ENCODE measurements around the gene SYCP1.
"Not testable (repeated sequence)": the region's sequence is repeated elsewhere in the genome, so short reads cannot be mapped to it uniquely, and the experiment has no call there.

Gene SYCP1

GRCh38 chr1:114979278-114979891, 124.7 kb downstream of the SYCP1 start:
- DNase-seq (ENCODE audit: low read depth): no peak

DNA sequence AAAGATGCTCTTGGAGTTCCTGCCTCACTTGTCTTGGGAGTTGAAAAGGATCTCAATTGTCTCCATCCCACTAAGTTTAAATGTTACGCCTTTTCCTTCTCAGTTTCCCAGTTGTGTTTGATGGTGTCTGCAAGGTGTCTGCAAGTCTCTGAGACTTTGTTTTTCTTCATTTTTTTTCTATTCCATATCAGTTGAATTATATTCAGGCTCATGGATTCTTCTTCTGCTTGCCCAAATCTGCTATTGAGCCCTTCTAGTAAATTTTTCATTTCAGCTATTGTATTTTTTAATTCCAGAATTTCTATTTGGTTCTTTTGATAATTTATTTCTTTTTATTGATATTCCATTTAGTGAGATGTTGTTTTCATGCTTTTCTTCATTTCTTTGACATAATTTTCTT, 127.6 kb downstream of the SYCP1 start:
- no peak for DNase-seq (ENCODE audit: low read depth)

DNA sequence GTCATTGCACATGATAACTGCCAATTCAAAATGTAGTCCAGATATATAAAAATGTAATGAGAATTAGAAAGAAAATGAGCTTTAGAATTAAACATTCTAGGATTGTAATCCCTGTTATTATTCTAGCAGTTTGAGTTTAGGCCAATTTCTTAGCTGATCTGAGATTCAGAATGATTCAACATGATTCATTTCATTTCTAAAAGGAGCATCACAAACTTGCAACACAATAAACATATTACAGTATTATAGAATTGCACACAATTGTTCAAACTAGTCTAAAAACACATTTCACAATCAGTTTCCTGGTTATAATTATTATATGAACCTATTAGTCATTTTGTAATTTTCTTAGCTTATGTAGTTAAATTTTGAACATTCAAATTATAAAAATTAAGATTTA, 131.6 kb downstream of the SYCP1 start:
- DNase-seq (ENCODE audit: low read depth): peak; percentile 11

- no peak for DNase-seq (ENCODE audit: low read depth)
Measured at GRCh38 chr1:114988095-114988494, 133.4 kb downstream of the SYCP1 start.

DNA sequence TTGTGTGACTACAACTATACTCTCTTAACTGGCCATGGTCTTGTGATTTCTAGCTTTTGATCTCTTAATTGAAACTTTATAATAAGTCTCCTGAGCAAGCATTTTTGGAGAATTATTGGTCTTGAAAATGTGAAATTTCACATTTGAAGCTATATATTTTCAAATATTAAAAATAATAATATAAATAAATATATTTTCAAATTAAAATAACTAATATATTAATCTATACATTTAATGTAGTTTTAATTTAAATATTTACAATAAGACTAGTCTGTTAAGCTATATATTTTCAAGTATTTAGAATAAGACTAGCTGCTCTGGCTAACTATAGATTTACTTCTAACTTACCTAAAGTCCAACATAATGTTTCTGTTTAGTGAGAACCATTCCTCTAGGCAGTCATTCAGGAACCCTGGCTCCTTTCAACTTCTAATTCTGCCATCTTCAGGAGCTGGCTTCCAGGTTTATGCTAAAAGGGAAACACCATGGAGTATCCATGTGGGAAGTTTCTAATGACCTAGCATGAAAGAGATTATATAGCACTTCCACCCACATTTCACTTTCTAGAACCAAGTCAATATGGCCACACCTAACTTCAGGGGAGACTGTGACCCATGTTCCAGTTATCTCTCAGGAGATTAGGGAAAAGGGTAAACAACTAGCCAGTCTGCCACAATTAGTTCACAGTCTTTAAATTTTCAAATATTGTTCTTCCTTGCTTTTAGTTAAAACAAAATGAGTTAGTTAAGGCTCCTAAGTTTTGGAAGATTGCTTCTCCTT, 143.0 kb downstream of the SYCP1 start:
- no peak for DNase-seq (ENCODE audit: low read depth)

DNA sequence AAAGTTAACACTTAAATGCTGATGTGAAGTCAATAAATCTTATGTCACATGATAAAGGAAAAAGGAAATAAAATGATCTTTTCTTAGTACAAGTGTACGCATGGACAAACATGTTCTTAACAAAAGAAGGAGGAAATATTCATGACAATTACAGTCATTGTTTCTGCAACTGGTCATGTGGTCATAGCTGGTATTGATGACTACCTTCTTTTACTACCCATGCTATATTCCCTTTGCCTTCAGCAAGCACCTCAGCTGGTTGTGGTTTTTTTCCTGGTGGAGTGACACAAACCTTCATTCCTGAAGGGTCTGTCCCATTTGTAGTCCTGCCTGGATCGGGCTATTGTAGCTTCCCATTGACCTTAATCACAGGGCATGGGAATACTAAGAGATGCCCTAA, 151.5 kb downstream of the SYCP1 start:
- no peak for DNase-seq (ENCODE audit: low read depth)

- DNase-seq (ENCODE audit: low read depth): no peak
Measured at GRCh38 chr1:115012006-115012405, 157.3 kb downstream of the SYCP1 start.

- DNase-seq (ENCODE audit: low read depth): no peak
Measured at GRCh38 chr1:115012434-115012833, 157.8 kb downstream of the SYCP1 start.

DNA sequence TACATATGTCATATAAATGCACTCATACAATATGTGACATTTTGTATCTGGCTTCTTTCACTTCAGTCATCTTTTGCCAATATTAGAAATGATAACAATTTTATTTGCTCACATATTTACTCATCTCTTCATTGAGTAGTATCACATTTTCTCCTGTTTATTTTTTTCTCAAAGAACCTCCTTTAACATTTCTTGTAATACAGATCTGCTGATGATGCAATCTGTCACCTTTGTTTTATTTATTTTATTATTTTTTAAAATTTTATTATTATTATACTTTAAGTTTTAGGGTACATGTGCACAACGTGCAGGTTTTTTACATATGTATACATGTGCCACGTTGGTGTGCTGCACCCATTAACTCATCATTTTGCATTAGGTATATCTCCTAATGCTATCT, 159.1 kb downstream of the SYCP1 start:
- DNase-seq (ENCODE audit: low read depth): no peak

- not testable (repeated sequence) for DNase-seq (ENCODE audit: low read depth)
Measured at GRCh38 chr1:115019549-115019948, 164.9 kb downstream of the SYCP1 start.

GRCh38 chr1:115021145-115021544, 166.5 kb downstream of the SYCP1 start:
- no peak for DNase-seq (ENCODE audit: low read depth)

DNA sequence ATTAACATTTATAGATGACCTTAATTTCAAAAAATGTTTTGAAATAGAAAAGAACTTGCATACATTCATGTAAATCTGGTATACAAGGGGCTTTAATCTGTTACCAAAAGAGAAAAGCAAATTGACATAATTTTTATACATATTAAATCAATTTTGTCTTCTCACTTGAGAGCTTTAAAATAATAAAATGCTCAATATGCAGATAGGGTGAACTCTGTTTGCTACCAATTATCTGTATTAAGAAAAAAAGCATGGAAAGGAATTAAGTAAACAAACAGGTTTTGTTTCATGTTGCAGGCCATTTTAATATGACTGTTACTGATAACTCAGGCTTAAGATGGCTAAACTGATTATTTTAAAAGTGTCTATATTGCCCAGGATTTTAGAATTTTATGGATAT, 168.9 kb downstream of the SYCP1 start:
- DNase-seq (ENCODE audit: low read depth): no peak

DNA sequence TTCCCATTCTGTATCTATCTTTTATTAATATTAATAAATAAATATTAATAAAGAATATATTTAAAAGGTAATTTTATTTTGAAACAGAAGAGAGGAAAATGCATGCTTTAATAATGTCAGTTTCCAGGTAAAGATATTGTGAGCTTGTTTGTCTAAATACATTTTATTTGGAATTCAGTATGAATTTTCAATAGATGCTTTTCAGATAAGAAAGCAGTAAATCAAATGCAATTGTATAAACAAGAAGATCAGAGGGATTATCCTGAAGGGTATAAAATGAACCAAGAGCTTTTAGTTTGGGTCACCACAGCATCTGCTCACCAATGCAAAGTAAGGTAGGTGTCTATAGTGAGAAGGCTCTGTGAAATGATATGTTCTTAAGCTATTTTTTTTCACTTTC, 174.9 kb downstream of the SYCP1 start, which contains the start of gene TSHB:
Gene TSHB (plus strand): TSS at position 301 of the 400 bp plus-strand sequence. CDS start 3,537 bp downstream, outside the sequence.
- DNase-seq (ENCODE audit: low read depth): no peak

- no peak for DNase-seq (ENCODE audit: low read depth)
Measured at GRCh38 chr1:115031595-115031994, 176.9 kb downstream of the SYCP1 start.

- no peak for DNase-seq (ENCODE audit: low read depth)
Measured at GRCh38 chr1:115035652-115036051, 181.0 kb downstream of the SYCP1 start.

- DNase-seq (ENCODE audit: low read depth): no peak
Measured at GRCh38 chr1:115036814-115037507, 182.3 kb downstream of the SYCP1 start.

GRCh38 chr1:115040501-115040900, 185.8 kb downstream of the SYCP1 start:
- DNase-seq (ENCODE audit: low read depth): no peak

GRCh38 chr1:115041654-115042053, 187.0 kb downstream of the SYCP1 start:
- no peak for DNase-seq (ENCODE audit: low read depth)
